Activated naive CD8-positive, alpha-beta T cell (primary cell): ENCODE results near the gene GIPC3.
"Not testable (repeated sequence)": the region's sequence is repeated elsewhere in the genome, so short reads cannot be mapped to it uniquely, and the experiment has no call there.

ENCODE experiments used
- H3K27ac Mint-ChIP-seq: one replicate; pipeline ENCODE4 v1.8.0; 2021; ENCODE audit warnings: mixed read lengths
- H3K27me3 Mint-ChIP-seq: one replicate; pipeline ENCODE4 v1.8.0; 2021; ENCODE audit warnings: mixed read lengths
- H3K36me3 Mint-ChIP-seq: one replicate; pipeline ENCODE4 v1.8.0; 2021; ENCODE audit warnings: mixed read lengths
- H3K4me1 Mint-ChIP-seq: one replicate; pipeline ENCODE4 v1.8.0; 2021; ENCODE audit warnings: low read depth, mixed read lengths
- H3K4me3 Mint-ChIP-seq: one replicate; pipeline ENCODE4 v1.8.0; 2021; ENCODE audit warnings: mild to moderate bottlenecking, mixed read lengths
- H3K9me3 Mint-ChIP-seq: one replicate; pipeline ENCODE4 v1.8.0; 2021; ENCODE audit warnings: low read depth, mixed read lengths

GIPC3 gene

GRCh38 chr19:3563709-3564524 lies 21.4 kb upstream of the GIPC3 start:
- Mint-ChIP-seq H3K4me3 (no peak overlapping the region), H3K9me3 (no peaks in the 10 kb centered on the region), H3K4me1 (no peaks in the 10 kb centered on the region), H3K27ac (no peak overlapping the region), H3K27me3 (no peaks in the 10 kb centered on the region), H3K36me3 (no peaks in the 10 kb centered on the region)

GRCh38 chr19:3565139-3565538 lies 20.1 kb upstream of the GIPC3 start:
- Mint-ChIP-seq H3K4me1 (no peaks in the 10 kb centered on the region), H3K27me3 (no peaks in the 10 kb centered on the region), H3K4me3 (no peak overlapping the region), H3K9me3 (no peaks in the 10 kb centered on the region), H3K36me3 (no peaks in the 10 kb centered on the region), H3K27ac (no peak overlapping the region)

GRCh38 chr19:3570042-3570441 lies 15.2 kb upstream of the GIPC3 start:
- H3K4me1 Mint-ChIP-seq, H3K27me3 Mint-ChIP-seq, H3K9me3 Mint-ChIP-seq, H3K36me3 Mint-ChIP-seq, H3K27ac Mint-ChIP-seq, H3K4me3 Mint-ChIP-seq: not testable (repeated sequence)

GRCh38 chr19:3570606-3571011 lies 14.7 kb upstream of the GIPC3 start:
- H3K4me3 Mint-ChIP-seq = no peak overlapping the region
- no peak overlapping the region for H3K27ac Mint-ChIP-seq
- peaks cover 6% of the 10 kb centered on the region for H3K4me1 Mint-ChIP-seq

GRCh38 chr19:3572132-3572854 lies 13.0 kb upstream of the GIPC3 start:
- peaks cover 6% of the 10 kb centered on the region for H3K4me1 Mint-ChIP-seq

More at GRCh38 chr19:3570606-3571011, 14.7 kb upstream of the GIPC3 start:
- Mint-ChIP-seq H3K36me3 (peaks cover 3% of the 10 kb centered on the region), H3K9me3 (no peaks in the 10 kb centered on the region), H3K27me3 (no peaks in the 10 kb centered on the region)

GRCh38 chr19:3572855-3573161 lies 12.5 kb upstream of the GIPC3 start, which contains the start of gene HMG20B:
Gene HMG20B (plus strand): TSS chr19:3572944. CDS start chr19:3573310, 366 bp downstream.
- Mint-ChIP-seq H3K36me3 (peaks cover 3% of the 10 kb centered on the region), H3K27me3 (no peaks in the 10 kb centered on the region), H3K9me3 (no peaks in the 10 kb centered on the region), H3K27ac (no peak within 1 kb of the TSS), H3K4me3 (peak within 1 kb of the TSS; percentile 77), H3K4me1 (peaks cover 6% of the 10 kb centered on the region)

More at GRCh38 chr19:3572132-3572854, 13.0 kb upstream of the GIPC3 start:
- Mint-ChIP-seq H3K9me3 (no peaks in the 10 kb centered on the region), H3K27me3 (no peaks in the 10 kb centered on the region), H3K36me3 (peaks cover 3% of the 10 kb centered on the region), H3K4me3 (peak overlapping the region; percentile 73), H3K27ac (no peak overlapping the region)

GRCh38 chr19:3573162-3573857 lies 12.0 kb upstream of the GIPC3 start:
- Mint-ChIP-seq H3K9me3 (no peaks in the 10 kb centered on the region), H3K27ac (no peak overlapping the region)

GRCh38 chr19:3573858-3574637 lies 11.2 kb upstream of the GIPC3 start:
- Mint-ChIP-seq H3K4me3 (peak overlapping the region; percentile 77), H3K9me3 (no peaks in the 10 kb centered on the region), H3K36me3 (peaks cover 3% of the 10 kb centered on the region), H3K4me1 (peaks cover 6% of the 10 kb centered on the region), H3K27me3 (no peaks in the 10 kb centered on the region), H3K27ac (no peak overlapping the region)

More at GRCh38 chr19:3573162-3573857, 12.0 kb upstream of the GIPC3 start:
- Mint-ChIP-seq H3K36me3 (peaks cover 3% of the 10 kb centered on the region), H3K27me3 (no peaks in the 10 kb centered on the region), H3K4me1 (peaks cover 6% of the 10 kb centered on the region), H3K4me3 (peak overlapping the region; percentile 77)

GRCh38 chr19:3575260-3575741 lies 10.0 kb upstream of the GIPC3 start:
- no peaks in the 10 kb centered on the region for H3K9me3 Mint-ChIP-seq
- H3K4me1 Mint-ChIP-seq = peaks cover 6% of the 10 kb centered on the region
- no peaks in the 10 kb centered on the region for H3K27me3 Mint-ChIP-seq
- H3K36me3 Mint-ChIP-seq = peaks cover 3% of the 10 kb centered on the region
- peak overlapping the region; percentile 35 for H3K4me3 Mint-ChIP-seq
- no peak overlapping the region for H3K27ac Mint-ChIP-seq

- no peak overlapping the region for H3K4me3 Mint-ChIP-seq
- peaks cover 6% of the 10 kb centered on the region for H3K4me1 Mint-ChIP-seq
- no peaks in the 10 kb centered on the region for H3K9me3 Mint-ChIP-seq
- no peaks in the 10 kb centered on the region for H3K27me3 Mint-ChIP-seq
- H3K27ac Mint-ChIP-seq = no peak overlapping the region
- peaks cover 3% of the 10 kb centered on the region for H3K36me3 Mint-ChIP-seq
These were observed 9.2 kb upstream of the GIPC3 start for GRCh38 chr19:3575949-3576673.

- no peaks in the 10 kb centered on the region for H3K9me3 Mint-ChIP-seq
- no peak overlapping the region for H3K27ac Mint-ChIP-seq
- H3K4me1 Mint-ChIP-seq = peaks cover 2% of the 10 kb centered on the region
- no peaks in the 10 kb centered on the region for H3K27me3 Mint-ChIP-seq
- H3K36me3 Mint-ChIP-seq = peaks cover 3% of the 10 kb centered on the region
- H3K4me3 Mint-ChIP-seq = no peak overlapping the region
These were observed 8.4 kb upstream of the GIPC3 start for GRCh38 chr19:3576696-3577443.

- Mint-ChIP-seq H3K4me3 (no peak overlapping the region), H3K4me1 (peaks cover 2% of the 10 kb centered on the region), H3K36me3 (peaks cover 3% of the 10 kb centered on the region), H3K9me3 (no peaks in the 10 kb centered on the region), H3K27ac (no peak overlapping the region), H3K27me3 (no peaks in the 10 kb centered on the region)
These were observed 7.4 kb upstream of the GIPC3 start for GRCh38 chr19:3577723-3578344.

- Mint-ChIP-seq H3K27ac (no peak overlapping the region), H3K36me3 (peaks cover 3% of the 10 kb centered on the region), H3K4me1 (peaks cover 2% of the 10 kb centered on the region), H3K9me3 (no peaks in the 10 kb centered on the region), H3K4me3 (no peak overlapping the region), H3K27me3 (no peaks in the 10 kb centered on the region)
These were observed 6.9 kb upstream of the GIPC3 start for GRCh38 chr19:3578390-3578789.
